ENCODE data around the gene VTI1A.

VTI1A gene

GRCh38 chr10:112546474-112546873 is 99.5 kb downstream of the VTI1A start:
- no peak overlapping the region for H3K4me3 ChIP-seq (ENCODE audit: control insufficient read depth, low read depth, low read length)
- TF ChIP-seq CTCF (IDR thresholded peaks at IDR 0.05; ENCODE audit: control insufficient read depth, insufficient read depth, low read depth, low read length, missing control alignments): no peak
- DNase-seq (ENCODE audit: low read depth): no peak

- no peak for DNase-seq (ENCODE audit: low read depth)
- no peak overlapping the region for H3K4me3 ChIP-seq (ENCODE audit: control insufficient read depth, low read depth, low read length)
- no peak for TF ChIP-seq CTCF (IDR thresholded peaks at IDR 0.05; ENCODE audit: control insufficient read depth, insufficient read depth, low read depth, low read length, missing control alignments)
Measured at GRCh38 chr10:112548535-112549276, 101.7 kb downstream of the VTI1A start.

- TF ChIP-seq CTCF (IDR thresholded peaks at IDR 0.05; ENCODE audit: control insufficient read depth, insufficient read depth, low read depth, low read length, missing control alignments): no peak
- DNase-seq (ENCODE audit: low read depth): no peak
- H3K4me3 ChIP-seq (ENCODE audit: control insufficient read depth, low read depth, low read length): no peak overlapping the region
Measured at GRCh38 chr10:112552593-112553110, 105.6 kb downstream of the VTI1A start.

GRCh38 chr10:112553315-112553714 is 106.3 kb downstream of the VTI1A start:
- DNase-seq (ENCODE audit: low read depth): no peak
- H3K4me3 ChIP-seq (ENCODE audit: control insufficient read depth, low read depth, low read length): no peak overlapping the region
- TF ChIP-seq CTCF (IDR thresholded peaks at IDR 0.05; ENCODE audit: control insufficient read depth, insufficient read depth, low read depth, low read length, missing control alignments): no peak

GRCh38 chr10:112554263-112554662 is 107.2 kb downstream of the VTI1A start:
- no peak overlapping the region for H3K4me3 ChIP-seq (ENCODE audit: control insufficient read depth, low read depth, low read length)
- no peak for DNase-seq (ENCODE audit: low read depth)
- TF ChIP-seq CTCF (IDR thresholded peaks at IDR 0.05; ENCODE audit: control insufficient read depth, insufficient read depth, low read depth, low read length, missing control alignments): no peak

- no peak overlapping the region for H3K4me3 ChIP-seq (ENCODE audit: control insufficient read depth, low read depth, low read length)
Measured at GRCh38 chr10:112557197-112557596, 110.2 kb downstream of the VTI1A start.

More at GRCh38 chr10:112557197-112557596, 110.2 kb downstream of the VTI1A start:
- TF ChIP-seq CTCF (IDR thresholded peaks at IDR 0.05; ENCODE audit: control insufficient read depth, insufficient read depth, low read depth, low read length, missing control alignments): no peak
- no peak for DNase-seq (ENCODE audit: low read depth)
